G401.6 (cell line): ENCODE data around the gene NR5A2.

Source experiments
- FAIRE-seq: peaks from 2 replicates; lab custom pipeline; 2012; peaks lifted over from hg19 to GRCh38; lab: Jason Lieb, UNC

Gene NR5A2

DNA sequence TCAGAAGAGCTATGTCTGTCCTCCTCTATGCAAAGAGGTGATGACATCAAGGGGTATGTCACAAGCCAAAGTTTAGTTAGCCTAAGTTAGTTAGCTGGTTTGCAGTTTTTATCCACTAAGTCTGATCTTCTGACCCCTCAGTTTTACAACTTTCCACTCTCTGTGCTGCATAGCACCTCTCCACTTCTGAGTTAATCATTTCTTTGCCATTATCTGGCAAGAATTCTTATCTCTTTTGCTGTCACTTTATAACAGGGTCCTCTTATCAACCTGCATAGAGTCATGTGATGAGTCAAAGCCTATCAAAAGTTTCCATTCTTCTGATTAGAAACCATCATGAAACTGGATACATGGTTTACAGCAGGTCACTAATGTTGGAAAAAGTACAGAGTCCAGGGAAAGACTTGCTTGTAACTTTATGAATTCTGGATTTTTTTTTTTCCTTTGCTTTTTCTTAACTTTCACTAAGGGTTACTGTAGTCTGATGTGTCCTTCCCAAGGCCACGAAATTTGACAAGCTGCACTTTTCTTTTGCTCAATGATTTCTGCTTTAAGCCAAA is at the start of gene NR5A2:
Gene NR5A2 (plus strand): TSS at position 447 of the 560 bp plus-strand sequence. CDS start 138 bp downstream, outside the sequence.
- FAIRE-seq = no peak

DNA sequence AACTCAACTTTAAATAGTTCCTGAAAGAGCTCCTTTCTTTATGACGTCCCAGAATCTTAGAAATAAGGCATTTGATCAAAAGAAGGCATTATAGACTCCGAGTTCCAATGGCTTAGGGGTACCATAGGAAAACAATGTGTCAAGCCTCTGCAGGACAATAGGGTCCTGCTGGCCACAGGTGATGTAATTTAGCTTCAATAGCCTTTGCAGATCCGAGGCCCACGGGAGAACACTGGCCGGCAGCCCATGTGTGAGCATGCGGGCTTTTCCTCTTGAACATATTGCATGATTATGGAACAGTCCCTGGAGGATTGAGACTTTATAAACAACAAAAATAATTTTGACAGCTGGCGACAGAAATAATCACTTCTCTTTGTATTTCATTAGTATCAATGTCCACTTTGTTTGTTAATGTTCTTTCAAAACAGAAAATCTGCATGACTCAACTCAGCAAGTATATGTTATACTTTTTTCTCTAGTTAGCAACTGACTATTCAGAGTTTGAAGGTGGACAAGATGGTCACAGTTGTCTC is 49.0 kb upstream of the NR5A2 start:
- no peak for FAIRE-seq

DNA sequence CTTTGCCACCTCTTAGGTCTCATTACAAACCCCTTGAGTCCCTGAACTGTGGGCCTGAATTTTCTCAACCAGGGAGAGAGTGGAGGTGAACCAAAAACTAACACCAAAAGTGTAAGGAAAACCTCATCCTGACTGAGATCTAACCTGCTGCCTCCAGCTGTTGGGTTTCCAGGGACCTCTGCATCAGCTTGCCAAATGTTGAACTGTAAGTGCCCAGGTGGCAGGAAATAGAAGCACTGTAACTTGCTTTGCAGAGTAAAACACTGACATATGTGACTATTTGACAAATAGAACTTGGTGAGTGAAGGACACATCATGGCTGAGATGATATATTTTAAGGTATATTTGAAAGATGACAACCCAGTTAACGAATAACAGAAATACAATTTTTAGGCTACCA is 48.4 kb upstream of the NR5A2 start:
- no peak for FAIRE-seq

DNA sequence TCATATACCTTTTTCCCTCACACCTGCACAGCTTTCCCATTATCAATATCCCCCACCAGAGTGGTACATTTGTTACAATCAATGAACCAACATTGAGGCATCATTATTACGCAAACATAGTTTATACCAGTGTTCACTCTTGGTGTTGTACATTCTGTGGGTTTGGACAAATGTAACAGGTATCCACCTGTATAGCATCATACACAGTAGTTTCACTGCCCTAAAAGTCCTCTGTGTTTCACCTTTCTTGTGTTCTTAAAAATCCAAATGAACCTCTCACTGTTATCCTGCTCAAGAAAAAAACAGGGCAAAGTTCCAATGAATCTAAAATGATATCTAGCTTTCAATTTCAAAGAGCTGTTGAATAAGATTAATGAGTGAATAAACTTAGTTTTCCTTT is 45.9 kb upstream of the NR5A2 start:
- FAIRE-seq = no peak

DNA sequence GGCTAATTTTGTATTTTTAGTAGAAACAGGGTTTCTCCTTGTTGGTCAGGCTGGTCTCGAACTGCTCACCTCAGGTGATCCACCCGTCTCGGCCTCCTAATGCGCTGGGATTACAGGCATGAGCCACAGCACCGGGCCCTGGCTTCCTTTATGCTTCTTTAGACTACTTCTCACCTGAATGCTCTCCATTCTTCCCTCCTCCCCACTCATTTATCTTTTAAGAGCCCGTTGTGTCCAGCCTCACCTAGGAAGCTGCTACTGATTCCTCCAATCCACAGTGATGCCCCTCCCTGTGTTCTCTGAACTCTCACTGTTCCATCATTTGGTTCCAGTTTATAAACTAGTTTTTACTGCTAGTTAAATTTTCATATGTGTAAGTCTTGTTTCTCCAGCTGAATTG is 44.9 kb upstream of the NR5A2 start:
- no peak for FAIRE-seq

DNA sequence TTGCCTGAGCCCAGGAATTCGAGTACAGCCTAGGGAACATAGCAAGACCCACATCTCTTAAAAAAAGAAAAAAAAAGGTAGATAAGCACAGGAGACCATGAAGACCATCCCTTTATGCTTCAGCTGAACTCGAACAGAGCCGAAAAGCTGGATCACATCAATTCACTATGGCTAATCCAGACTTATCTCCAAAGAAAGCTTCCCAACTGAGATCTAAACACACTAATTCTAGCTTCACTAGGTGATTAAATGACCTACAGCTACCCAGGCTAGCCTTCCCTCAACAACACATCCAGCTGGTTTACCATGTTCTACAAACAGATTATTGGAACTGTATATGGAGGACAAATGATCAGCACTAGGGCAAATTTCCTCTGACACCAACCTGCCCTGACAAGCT is 44.0 kb upstream of the NR5A2 start:
- FAIRE-seq = no peak

DNA sequence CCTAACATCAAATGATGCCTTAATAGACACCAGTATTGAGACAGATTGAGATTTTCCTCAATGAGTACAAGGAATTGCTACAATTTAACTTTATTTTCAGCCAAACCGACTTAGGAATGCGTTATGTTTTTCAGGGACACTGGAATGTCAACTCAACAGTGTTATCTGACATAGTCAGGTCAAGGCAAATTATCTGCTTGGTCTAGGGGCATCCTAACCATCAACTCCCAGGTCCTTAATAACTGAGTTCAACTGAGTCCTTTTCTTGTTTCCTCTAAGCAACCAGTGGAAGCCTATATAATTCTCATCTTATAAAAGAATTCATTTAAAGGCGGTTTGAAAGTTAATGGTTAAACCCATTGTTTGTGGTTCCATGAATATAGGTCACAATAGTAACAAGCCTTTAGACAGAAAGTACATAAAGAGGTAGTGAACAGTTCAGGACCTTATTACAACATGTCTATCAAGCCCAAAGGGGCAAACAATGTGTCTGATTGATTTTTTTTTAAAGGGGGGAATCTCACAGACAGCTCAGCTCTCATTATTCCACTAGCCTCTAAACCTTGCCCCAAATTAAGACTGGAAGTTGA is 32.3 kb upstream of the NR5A2 start:
- no peak for FAIRE-seq

DNA sequence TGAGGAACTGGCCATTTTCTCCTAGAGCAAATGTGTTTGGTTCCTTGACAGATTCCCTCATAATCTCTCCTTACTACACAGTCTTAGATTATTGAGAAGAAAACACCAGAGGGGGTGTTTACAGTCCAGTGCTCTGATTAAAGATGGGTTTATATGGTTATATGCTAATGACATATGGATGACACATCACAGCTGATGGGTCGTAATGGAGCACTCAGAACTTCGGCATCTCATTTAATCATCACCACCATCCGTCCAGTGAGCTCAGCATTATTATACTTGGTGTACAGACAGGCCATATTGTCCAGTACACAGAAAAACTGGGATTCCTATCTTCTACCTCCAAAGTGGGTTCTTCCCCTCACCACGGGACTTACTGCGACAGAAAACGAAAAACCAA is 22.3 kb upstream of the NR5A2 start:
- no peak for FAIRE-seq

DNA sequence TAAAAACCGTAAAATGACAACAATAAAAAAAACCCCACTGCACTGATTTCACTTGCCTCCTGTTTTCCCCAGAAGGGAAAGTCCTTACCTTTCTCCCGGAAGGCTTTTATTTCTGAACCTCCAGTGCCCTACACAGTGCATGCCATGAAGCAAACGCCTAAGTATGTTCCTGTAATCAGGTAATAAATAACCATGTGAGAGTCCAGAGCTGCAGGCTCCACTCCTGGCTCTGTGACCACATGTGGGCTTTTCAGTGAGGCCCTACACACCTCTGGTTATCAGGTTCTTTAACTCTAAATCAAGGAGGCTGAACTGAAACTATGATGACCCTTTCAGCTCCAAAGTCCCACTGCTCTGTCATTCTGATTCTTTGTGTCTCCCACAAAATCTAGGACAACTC is 20.8 kb upstream of the NR5A2 start:
- FAIRE-seq = no peak

DNA sequence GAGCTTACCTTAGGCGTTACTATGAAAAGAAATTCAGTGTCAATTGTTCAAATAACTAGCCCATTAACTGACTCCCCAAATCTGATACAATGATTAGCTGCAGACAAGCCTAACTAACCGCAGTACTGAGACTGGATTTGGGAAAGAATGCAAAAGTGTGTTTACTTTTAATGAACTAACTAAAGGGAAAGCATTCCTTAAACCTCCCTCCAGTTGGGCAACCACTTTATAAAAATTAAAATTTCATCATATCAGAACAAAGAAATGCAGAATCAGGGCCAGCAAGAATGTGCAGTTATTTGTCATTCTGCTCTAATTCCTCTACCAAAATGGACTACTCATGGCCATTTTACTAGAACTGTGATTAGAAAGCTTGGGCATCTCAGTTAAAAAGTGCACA is 11.7 kb upstream of the NR5A2 start:
- FAIRE-seq = no peak

DNA sequence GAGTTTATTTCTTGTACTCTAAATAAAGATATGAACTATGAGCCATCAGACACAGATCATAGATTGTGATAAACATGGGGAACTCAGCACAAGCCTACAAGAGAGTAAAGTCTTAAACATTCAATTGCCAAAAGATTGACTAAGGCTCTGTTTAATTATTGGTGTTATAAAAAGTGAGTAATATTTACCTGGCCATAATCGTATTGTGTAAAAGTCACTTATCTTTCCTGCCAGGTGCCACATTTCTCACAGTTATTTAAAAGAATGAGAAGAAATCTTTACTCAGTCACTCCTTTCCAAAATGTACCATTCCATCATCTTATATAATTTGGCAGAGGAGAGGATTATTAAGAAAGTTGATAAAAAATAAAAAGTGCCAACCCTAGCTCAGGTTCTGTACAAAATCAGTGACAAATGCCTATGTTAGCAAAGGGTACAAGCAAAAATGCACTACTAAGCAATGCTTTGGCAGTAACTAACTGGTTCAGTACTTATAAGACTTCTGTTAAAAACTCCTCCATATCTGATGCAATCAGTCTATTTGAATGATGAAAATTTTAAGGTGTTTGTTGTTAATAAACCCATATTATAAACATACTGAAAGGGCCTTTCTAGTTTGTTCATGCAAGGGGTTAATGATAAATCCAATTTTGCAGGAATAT is 5.8 kb upstream of the NR5A2 start:
- FAIRE-seq = no peak

DNA sequence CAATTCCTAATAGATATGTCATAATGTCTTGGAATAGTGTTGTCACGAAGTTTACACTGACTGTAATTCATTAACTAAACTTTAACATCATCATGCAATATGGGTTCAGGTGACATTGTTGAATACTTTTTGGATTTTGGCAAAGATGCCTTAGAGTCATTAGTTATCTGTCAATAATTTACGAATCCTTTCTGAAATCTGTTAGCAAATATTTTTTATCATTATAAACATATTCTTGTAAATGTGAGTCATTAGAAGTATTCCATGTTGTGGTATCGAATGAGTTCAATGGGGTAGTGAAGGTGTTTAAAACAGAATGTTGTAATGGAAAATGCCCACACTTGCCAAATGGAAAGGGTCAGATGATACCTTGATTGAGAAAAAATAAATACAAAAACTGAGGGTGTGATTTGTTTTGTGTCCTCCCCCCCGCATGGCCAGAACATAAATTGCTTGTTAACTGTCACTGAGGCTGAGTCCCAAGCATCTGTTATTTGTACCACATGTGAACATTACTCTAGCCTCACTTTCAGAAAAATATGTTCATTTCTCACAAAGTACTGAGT is 5.2 kb upstream of the NR5A2 start:
- no peak for FAIRE-seq

DNA sequence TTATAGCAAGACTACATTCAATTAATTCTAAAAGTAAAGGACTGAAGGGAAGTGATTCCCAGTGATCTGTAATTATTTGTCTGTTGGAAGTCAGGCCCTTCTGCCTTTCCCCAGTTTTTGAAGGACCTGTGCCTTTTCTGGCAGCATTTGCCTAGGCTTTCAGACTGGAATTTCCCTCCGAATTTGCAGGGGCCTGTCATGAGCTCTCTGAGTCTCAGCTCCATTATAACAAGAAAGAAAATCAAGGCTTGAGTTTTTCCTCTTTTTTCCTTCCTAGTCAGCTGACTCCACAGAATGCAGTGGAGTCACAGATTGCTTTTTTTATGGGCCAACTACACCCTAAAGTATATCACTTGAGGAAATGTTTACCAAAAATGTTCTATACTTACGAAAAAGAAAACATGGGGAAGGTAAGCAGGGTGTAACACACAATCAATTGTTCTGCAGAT is 1.1 kb downstream of the NR5A2 start:
- no peak for FAIRE-seq

DNA sequence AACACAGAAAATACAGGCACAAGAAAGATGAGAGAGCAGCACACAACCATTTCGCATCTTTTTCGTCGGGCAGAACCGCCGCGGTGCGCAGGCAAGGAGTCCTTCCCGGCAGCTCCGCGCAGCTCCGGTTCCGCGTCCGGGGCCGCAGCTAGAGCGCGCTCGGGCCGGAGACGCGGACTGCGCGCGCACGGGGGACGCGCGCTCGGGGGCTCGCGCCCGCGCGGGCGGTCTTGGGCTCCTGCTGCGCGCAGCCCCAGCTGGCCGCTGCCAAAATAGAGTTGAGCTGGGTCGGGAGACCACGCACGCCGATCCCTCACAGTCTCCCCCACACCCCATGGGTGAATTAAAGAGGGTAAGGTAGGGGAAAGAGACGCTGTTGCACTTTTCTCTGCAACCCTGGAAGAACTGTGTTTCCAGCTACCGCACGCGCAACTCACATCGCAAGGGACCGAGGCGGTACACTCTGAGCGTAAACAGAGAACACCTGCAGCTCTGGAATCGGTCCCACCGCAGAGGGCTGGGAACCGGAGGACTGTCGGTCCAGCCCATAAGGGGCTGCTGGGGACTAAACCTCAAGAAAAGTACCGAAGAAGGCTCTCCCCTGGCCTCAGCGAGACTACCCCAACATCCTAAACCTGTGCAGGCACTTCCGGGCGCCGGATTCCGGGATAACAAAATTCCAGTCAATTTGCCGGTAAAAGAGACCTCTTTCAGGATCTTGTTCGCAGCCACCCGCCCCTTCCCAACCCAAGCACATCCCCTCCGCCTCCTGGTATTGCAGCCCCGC is 1.7 kb downstream of the NR5A2 start:
- FAIRE-seq = no peak

DNA sequence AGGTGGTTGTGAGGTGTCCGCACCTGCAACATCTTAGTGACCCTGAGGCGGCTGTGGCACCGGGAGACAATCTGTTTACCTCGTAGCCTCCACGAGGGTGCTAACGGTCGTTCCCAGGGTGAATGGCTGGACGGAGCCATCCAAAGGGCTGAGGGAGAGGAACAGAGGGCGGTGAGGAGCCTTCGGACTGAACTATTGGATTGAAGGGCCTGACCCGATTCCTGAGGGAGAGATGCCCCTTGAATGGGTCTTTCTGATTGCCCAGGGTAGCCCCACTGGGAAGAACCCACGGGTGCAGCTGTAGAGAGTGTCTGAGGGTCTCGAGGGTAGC is 2.3 kb downstream of the NR5A2 start:
- no peak for FAIRE-seq

DNA sequence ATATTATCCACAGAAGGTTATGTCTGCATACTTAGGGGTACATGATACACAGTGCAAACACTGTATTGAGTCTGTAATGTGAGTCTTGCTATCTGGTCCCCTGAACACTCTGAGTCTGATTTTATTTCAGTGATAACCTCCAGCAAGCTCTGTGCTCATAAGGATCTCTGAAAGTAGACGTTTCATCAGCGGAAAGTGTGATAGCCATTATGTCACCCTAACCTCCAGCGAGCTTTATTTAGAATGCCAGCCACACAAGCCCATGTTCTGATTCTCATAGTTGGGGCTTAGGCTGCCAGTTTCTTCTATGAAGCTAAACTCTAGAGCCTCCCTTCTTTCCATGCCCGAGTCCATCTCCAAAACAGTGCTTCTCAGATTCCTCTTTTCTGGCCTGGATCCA is 3.3 kb downstream of the NR5A2 start:
- FAIRE-seq = no peak

DNA sequence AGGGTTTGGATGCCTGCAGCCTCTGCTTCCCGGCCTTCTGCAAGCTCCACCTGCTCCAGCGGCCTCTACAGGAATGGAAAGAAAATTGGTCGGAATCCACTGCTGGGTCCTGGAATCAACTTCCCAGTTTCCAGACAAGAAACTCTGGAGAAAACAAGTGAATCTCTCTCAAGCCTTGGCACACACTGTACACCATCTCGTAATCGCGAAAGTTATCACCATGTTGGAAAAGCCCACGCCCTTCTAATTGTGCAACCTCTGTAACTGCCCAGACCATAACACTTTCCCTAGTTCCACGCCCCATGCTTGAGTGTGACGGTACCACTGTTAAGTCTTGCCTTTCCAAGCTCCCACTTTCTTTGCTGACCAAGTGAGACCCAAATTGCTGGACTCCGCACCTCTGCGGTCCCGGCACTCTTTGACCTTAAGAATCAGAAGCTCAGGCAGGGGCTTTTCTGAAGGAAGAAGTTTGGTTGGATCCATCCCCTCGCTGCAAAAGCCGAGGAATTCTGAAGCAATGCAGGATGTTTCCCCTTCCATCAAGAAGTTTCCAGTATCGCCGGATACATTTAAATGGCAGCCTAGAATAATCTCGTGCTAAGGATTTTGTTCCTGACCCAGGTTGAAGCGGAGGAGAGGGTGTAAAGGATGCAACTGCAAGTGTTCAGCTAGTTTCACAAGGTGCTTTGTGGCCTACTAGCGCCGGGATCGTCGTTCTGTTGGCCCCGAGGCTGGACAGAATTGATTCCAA is 6.2 kb downstream of the NR5A2 start:
- no peak for FAIRE-seq

DNA sequence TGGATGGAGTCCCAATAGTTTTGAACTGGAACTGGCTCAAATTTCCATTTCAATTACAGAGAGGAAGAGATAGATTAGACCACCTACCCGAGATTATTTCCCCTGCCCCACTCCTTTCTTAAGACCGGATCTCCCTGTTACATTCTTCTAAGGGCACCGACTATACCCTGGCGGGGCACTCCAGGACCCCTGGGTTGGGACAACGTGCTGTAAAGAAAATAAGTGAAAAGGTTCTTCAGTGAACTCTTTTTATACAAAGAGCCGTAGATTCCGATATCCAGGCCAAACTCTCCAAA is 6.7 kb downstream of the NR5A2 start:
- FAIRE-seq = no peak

DNA sequence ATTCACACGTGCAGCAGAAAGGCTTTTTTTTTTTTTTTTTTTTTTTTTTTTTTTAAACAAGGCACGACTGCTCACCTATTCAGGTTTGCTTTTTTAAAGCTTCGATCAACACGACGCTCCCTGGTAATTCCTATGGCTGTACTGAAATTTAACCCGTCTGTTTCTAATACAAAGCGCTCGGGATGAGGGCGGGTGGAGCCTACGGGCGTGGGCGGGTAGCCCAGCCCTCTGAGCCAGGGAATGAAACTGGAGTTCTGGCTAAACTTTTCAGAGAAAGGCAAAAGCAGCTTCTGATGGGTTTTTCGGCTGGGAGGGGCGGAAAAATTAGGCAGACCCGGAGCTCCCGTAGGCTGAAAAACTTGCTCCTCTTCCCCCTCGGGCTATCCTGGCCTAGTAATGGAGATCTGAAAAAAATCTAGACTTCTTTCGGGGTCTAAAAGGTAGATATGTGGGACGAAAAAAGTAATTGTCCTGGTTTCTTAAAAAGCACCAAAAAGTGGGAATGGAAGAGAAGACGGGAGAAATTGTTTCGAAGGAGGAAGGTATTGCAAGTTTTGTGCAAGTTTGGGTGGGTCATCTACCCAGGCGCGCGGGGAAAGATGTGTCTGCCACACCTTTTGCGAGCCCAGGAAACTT is 7.4 kb downstream of the NR5A2 start:
- no peak for FAIRE-seq

DNA sequence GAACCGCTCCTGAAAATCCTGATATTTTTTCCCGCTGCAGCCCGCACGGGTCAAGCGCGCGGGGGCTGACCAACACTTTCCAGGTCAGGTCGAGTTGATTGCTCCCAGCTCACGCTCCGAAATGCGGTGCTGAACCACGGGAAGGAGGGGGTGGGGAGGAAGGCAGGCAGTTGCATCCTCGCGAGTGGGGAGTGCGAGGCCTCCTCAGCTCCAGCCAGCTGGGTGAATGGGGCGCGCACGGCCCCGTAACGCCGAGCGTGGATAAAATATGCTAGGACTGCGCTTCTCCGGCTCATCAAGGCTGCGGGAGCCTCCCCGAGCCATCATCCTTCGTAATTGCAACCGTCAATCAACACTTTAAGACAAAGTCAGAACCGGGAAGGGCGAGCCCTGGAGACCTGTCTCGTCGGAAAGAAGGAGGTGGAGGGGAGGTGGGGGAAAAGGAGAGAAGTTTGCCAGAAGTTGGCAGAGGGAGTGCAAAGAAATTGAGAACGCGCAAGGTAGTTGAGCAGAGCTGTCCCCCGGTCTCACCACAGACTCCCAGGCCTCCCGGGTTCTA is 8.0 kb downstream of the NR5A2 start:
- no peak for FAIRE-seq

DNA sequence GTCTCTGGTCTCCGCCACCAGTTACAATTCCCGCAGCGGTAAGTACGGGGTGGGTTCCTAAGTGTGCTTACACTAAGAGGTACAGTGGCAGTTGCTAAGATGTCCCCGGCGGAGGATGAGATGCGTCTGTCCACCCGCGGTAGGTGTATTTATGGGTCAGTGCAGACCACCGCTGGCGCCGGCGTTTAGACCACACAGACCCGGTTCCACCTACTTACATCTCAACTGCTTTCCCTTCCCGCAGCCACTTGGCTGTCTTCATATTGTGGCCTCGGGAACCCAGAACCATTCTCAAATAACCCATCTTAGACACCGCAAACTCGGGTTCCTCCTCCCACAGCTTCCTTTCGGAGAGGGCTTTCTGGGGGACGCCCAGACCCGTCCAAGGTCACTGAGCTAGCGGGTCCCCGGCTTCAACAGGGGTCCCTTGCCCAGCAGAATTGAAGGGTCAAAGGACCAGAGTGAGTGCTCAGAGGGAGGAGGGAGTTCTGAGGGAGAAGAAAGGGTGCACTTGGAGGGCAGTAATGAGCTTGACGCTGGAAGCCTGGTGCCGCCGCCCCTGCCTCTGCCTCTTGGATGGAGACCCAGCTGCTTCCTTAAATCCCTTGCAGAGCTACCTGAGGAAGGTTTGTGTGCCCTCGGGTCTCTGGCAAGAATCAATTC is 8.6 kb downstream of the NR5A2 start:
- FAIRE-seq = no peak
